Daoy (cell line): ENCODE measurements around the gene RXFP4. TPM values are rescaled to one million over a fixed set of nuclear protein-coding genes. Genes with fewer than 3 reads are reported as not detected.
"Not testable (repeated sequence)": the region's sequence is repeated elsewhere in the genome, so short reads cannot be mapped to it uniquely, and the experiment has no call there.

ENCODE experiments used
- DNase-seq: peaks from one replicate; pipeline ENCODE4 v3.0.0-alpha.2; 2015; ENCODE audit warnings: low read depth
- total RNA-seq: library from RNA; depleted of rRNA; stranded (reverse); fragments of >200 nt; shearing (Covaris generic); gene quantifications from 2 replicates; pipeline ENCODE4 v1.2.3, GENCODE V29; 2014

The RXFP4 gene
- total RNA-seq, 1 experiment from 2014 or later = not detected

GRCh38 chr1:155930725-155931124, 10.7 kb upstream of the RXFP4 start:
- DNase-seq = not testable (repeated sequence)

GRCh38 chr1:155931332-155932038, 10.0 kb upstream of the RXFP4 start:
- DNase-seq = peak; percentile 60

- DNase-seq = no peak
Measured at GRCh38 chr1:155932081-155932480, 9.4 kb upstream of the RXFP4 start.

GRCh38 chr1:155932487-155932886, 9.0 kb upstream of the RXFP4 start:
- no peak for DNase-seq

- no peak for DNase-seq
Measured at GRCh38 chr1:155933591-155934096, 7.8 kb upstream of the RXFP4 start.

- peak; percentile 99 for DNase-seq
Measured at GRCh38 chr1:155934097-155934935, 7.1 kb upstream of the RXFP4 start, which contains the start of gene KHDC4. KHDC4 (minus strand) TSS chr1:155934413; CDS start chr1:155934373, 40 bp downstream.

GRCh38 chr1:155934936-155935590, 6.4 kb upstream of the RXFP4 start:
- DNase-seq = no peak

GRCh38 chr1:155938220-155938627, 3.2 kb upstream of the RXFP4 start:
- DNase-seq = peak; percentile 69

GRCh38 chr1:155940482-155940992, 901 bp upstream of the RXFP4 start:
- DNase-seq = peak; percentile 87

GRCh38 chr1:155941845-155942531, 550 bp downstream of the RXFP4 start:
- DNase-seq = no peak

- DNase-seq = no peak
Measured at GRCh38 chr1:155942578-155943141, 1.2 kb downstream of the RXFP4 start.

- DNase-seq = no peak
Measured at GRCh38 chr1:155944444-155944799, 3.0 kb downstream of the RXFP4 start.

- DNase-seq = no peak
Measured at GRCh38 chr1:155946633-155947219, 5.3 kb downstream of the RXFP4 start.

GRCh38 chr1:155947292-155947691, 5.9 kb downstream of the RXFP4 start:
- DNase-seq = no peak

- DNase-seq = no peak
Measured at GRCh38 chr1:155947741-155948140, 6.3 kb downstream of the RXFP4 start.

- no peak for DNase-seq
Measured at GRCh38 chr1:155950829-155951228, 9.4 kb downstream of the RXFP4 start.

- no peak for DNase-seq
Measured at GRCh38 chr1:155951753-155952504, 10.5 kb downstream of the RXFP4 start.

GRCh38 chr1:155952505-155952890, 11.1 kb downstream of the RXFP4 start:
- DNase-seq = no peak

- no peak for DNase-seq
Measured at GRCh38 chr1:155954645-155955044, 13.2 kb downstream of the RXFP4 start.

- no peak for DNase-seq
Measured at GRCh38 chr1:155957411-155957915, 16.0 kb downstream of the RXFP4 start.
